GM13976 (cell line): ENCODE data around the gene GLRA3.

Experiments
- DNase-seq: peaks from one replicate; pipeline ENCODE4 v3.0.0; 2012; ENCODE audit warnings: low spot score
- CTCF ChIP-seq: IDR thresholded peaks from 2 replicates; pipeline ENCODE4 v1.5.1; 2012; ENCODE audit warnings: borderline replicate concordance, mild to moderate bottlenecking; ENCODE audit not compliant: insufficient read depth; ENCODE audit errors: extremely low read depth, missing control alignments, control extremely low read depth
- in situ Hi-C: fragments of 300-500 bp; cut with MboI; formaldehyde crosslinking; loops from one replicate; pipeline ENCODE4 v1.12.0; 2022; ENCODE audit warnings: low sequenced_read_pairs, mixed read lengths, inconsistent platforms; ENCODE audit not compliant: unreplicated experiment

The GLRA3 gene

GRCh38 chr4:174867903-174868302, 38.9 kb upstream of the GLRA3 start:
- in situ Hi-C loops: no loop called here
- TF ChIP-seq CTCF: no peak
- DNase-seq: no peak

GRCh38 chr4:174865418-174865985, 36.5 kb upstream of the GLRA3 start:
- no peak for TF ChIP-seq CTCF
- in situ Hi-C loops: no loop called here
- DNase-seq: no peak

- in situ Hi-C loops: no loop called here
- DNase-seq: no peak
- no peak for TF ChIP-seq CTCF
These were observed 35.0 kb upstream of the GLRA3 start for GRCh38 chr4:174864031-174864430.

GRCh38 chr4:174860588-174860987, 31.5 kb upstream of the GLRA3 start:
- in situ Hi-C loops: no loop called here
- no peak for DNase-seq

GRCh38 chr4:174859904-174860303, 30.9 kb upstream of the GLRA3 start:
- no peak for TF ChIP-seq CTCF
- in situ Hi-C loops: no loop called here
- DNase-seq: no peak

More at GRCh38 chr4:174860588-174860987, 31.5 kb upstream of the GLRA3 start:
- no peak for TF ChIP-seq CTCF

GRCh38 chr4:174856926-174857800, 28.1 kb upstream of the GLRA3 start:
- no peak for TF ChIP-seq CTCF
- in situ Hi-C loops: no loop called here
- no peak for DNase-seq
